Activated T-helper 2 cell treated with anti-CD3 and anti-CD28 coated beads, Interferon-gamma antibody, Interleukin-2, Interleukin-4, amounts not matched to agents 10 μg/mL and 5 μg/mL and 100 μg/mL, durations not matched to agents 14 hours and 24 hours and 36 hours (primary cell): ENCODE measurements around the gene DENND4C. TPM values are rescaled to one million over a fixed set of nuclear protein-coding genes. Genes with fewer than 3 reads are reported as not detected.
"Not testable (repeated sequence)": the region's sequence is repeated elsewhere in the genome, so short reads cannot be mapped to it uniquely, and the experiment has no call there.

ENCODE experiments used
- DNase-seq: peaks from one replicate; pipeline ENCODE4 v3.0.0; 2021; ENCODE audit warnings: low spot score
- H3K27ac Mint-ChIP-seq: one replicate; pipeline ENCODE4 v1.8.0; 2021; ENCODE audit warnings: mixed read lengths
- H3K27me3 Mint-ChIP-seq: one replicate; pipeline ENCODE4 v1.8.0; 2021; ENCODE audit warnings: low read depth, mixed read lengths
- H3K36me3 Mint-ChIP-seq: one replicate; pipeline ENCODE4 v1.8.0; 2021; ENCODE audit warnings: low read depth, mixed read lengths
- H3K4me1 Mint-ChIP-seq: one replicate; pipeline ENCODE4 v1.8.0; 2021; ENCODE audit warnings: low read depth, mixed read lengths
- H3K4me3 Mint-ChIP-seq: one replicate; pipeline ENCODE4 v1.8.0; 2021; ENCODE audit warnings: low read depth, mild to moderate bottlenecking, moderate library complexity, mixed read lengths
- H3K9me3 Mint-ChIP-seq: one replicate; pipeline ENCODE4 v1.8.0; 2021; ENCODE audit warnings: mixed read lengths
- intact Hi-C: fragments of 100-400 bp; cut with micrococcal nuclease; formaldehyde crosslinking; loops from one replicate; pipeline ENCODE4 v1.15.1; 2023
- total RNA-seq: library from RNA; stranded (reverse); gene quantifications from 2 replicates; pipeline ENCODE4 v1.2.3, GENCODE V29; 2022

Gene DENND4C
- total RNA-seq, 1 donor from 2014 or later: 19.0 TPM

DNA sequence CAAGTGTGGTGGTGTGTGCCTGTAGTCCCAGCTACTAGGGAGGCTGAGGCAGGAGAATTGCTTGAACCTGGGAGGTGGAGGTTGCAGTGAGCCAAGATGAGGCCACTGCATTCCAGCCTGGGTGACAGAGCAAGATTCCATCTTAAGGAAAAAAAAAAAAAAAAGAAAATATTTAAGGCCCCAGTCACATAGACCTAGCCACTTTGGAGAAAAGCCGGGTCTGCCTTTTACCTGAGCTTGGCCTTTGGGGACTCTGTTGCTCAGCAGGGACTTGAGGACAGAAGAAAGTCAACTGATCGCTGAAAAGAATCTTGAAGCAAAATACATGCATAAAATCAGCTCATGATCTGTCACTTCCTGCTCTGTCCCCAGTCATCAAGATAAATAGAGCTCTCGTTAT, 183.0 kb downstream of the DENND4C start:
- intact Hi-C loops: not testable (repeated sequence)

DNA sequence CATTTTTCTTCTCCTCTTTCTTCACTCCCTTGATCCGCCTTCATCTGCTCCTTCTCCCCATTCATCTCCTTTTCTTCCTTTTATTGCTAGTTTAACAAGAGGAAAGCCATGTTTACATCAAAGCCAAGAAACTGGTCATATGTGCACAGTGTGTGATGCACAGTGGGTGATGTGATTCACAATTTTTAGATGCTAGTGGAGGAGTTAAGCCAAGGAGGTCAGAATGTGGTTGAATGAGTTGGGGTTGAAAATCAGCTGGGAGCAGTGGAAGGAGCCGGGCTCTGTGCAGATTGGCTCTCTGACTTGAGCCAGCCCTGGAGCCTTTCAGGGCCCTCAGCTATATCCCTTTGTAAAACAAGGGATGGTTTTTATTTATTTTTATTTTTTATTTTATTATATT, 185.7 kb downstream of the DENND4C start:
- H3K9me3 Mint-ChIP-seq: peaks cover 6% of the 10 kb centered on the region
- H3K4me3 Mint-ChIP-seq: no peak overlapping the region
- intact Hi-C loops: no loop called here
- H3K4me1 Mint-ChIP-seq: no peaks in the 10 kb centered on the region
- H3K27me3 Mint-ChIP-seq: no peaks in the 10 kb centered on the region
- H3K36me3 Mint-ChIP-seq: no peaks in the 10 kb centered on the region
- H3K27ac Mint-ChIP-seq: no peak overlapping the region
- DNase-seq: no peak

More for the DNA sequence above, 183.0 kb downstream of the DENND4C start:
- not testable (repeated sequence) for H3K4me3 Mint-ChIP-seq, DNase-seq, H3K27me3 Mint-ChIP-seq, H3K27ac Mint-ChIP-seq, H3K9me3 Mint-ChIP-seq, H3K36me3 Mint-ChIP-seq, H3K4me1 Mint-ChIP-seq

DNA sequence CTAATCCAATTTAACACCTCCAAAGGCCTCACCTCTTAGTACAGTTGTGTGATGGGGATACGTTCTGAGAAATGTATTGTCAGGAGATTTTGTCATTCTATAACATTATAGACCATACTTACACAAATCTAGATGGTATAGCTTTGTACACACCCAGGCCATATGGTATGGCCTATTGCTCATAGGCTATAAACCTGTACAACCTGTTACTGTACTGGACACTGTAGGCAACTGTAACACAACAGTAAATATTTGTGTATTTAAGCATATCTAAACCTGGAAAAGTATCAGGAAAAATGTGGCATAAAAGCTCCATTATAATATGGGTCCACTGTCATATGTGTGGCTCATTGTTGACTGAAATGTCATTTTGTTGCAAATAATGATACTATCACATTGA, 190.4 kb downstream of the DENND4C start:
- DNase-seq: no peak
- H3K4me1 Mint-ChIP-seq: no peaks in the 10 kb centered on the region
- H3K9me3 Mint-ChIP-seq: peaks cover 6% of the 10 kb centered on the region
- no peaks in the 10 kb centered on the region for H3K27me3 Mint-ChIP-seq
- H3K27ac Mint-ChIP-seq: no peak overlapping the region
- intact Hi-C loops: no loop called here
- no peak overlapping the region for H3K4me3 Mint-ChIP-seq
- H3K36me3 Mint-ChIP-seq: no peaks in the 10 kb centered on the region

Other genes with a start within 250 kb of the DENND4C start
- gene SAXO1, start 197.5 kb upstream of the DENND4C start, total RNA-seq: not detected in 2 replicates
- gene RRAGA, start 181.3 kb upstream of the DENND4C start, total RNA-seq: 60.8 and 64.6 TPM in 2 replicates
- gene HAUS6, start 127.8 kb upstream of the DENND4C start, total RNA-seq: 28.3 and 31.6 TPM in 2 replicates
- gene PLIN2, start 103.2 kb upstream of the DENND4C start, total RNA-seq: 77.2 and 77.9 TPM in 2 replicates
- gene RPS6, start 149.5 kb downstream of the DENND4C start, total RNA-seq: 2,288 and 2,340 TPM in 2 replicates
- gene ACER2, start 178.3 kb downstream of the DENND4C start, total RNA-seq: 1.0 and 1.3 TPM in 2 replicates